ENCODE results near the gene QDPR. TPM values are rescaled to one million over a fixed set of nuclear protein-coding genes. Genes with fewer than 3 reads are reported as not detected.

QDPR gene
- total and polyA plus RNA-seq, 12 donors = 23.3 to 86.2 (median 45.8) TPM

GRCh38 chr4:17510582-17510981 is 1.3 kb downstream of the QDPR start:
- H3K36me3 ChIP-seq (replicated peaks in 1 of 2) = peaks cover 0 to 28% of the 10 kb centered on the region in 2 donors
- WGBS, 4 donors = 81 to 91% (median 85%) methylated on average over 3 of the region's 3 CpGs
- TF ChIP-seq CTCF (IDR thresholded peaks at IDR 0.05) (no peak), POLR2A (IDR thresholded peaks at IDR 0.05) (no peak)

GRCh38 chr4:17504081-17504480 is 7.8 kb downstream of the QDPR start:
- Histone ChIP-seq H3K4me1 (replicated peaks in 1 of 2) (no peaks in the 10 kb centered on the region), H3K27me3 (no peaks in the 10 kb centered on the region), H3K9me3 (replicated peaks in 1 of 3) (no peaks in the 10 kb centered on the region), H3K36me3 (replicated peaks in 1 of 2) (peaks cover 0 to 68% of the 10 kb centered on the region in 2 donors), H3K27ac (no peak overlapping the region), H3K4me3 (no peak overlapping the region)
- TF ChIP-seq POLR2A (IDR thresholded peaks at IDR 0.05) = no peak
- TF ChIP-seq CTCF (IDR thresholded peaks at IDR 0.05) = no peak
- 83 to 92% (median 89%) methylated on average over 7 of the region's 7 CpGs for WGBS, 4 donors
- intact Hi-C loops (cut with DNase I) = no loop called here
- DNase-seq = no peak

More at GRCh38 chr4:17510582-17510981, 1.3 kb downstream of the QDPR start:
- intact Hi-C loops (cut with DNase I) = no loop called here
- Histone ChIP-seq H3K4me3 (peak overlapping the region in 2 of 4 donors; percentile 81 to 88), H3K27me3 (no peaks in the 10 kb centered on the region), H3K4me1 (replicated peaks in 1 of 2) (peaks cover 9 to 18% of the 10 kb centered on the region in 2 donors), H3K27ac (peak overlapping the region in 3 of 5 donors; percentile 79 to 93 (median 91)), H3K9me3 (replicated peaks in 1 of 3) (no peaks in the 10 kb centered on the region)
- no peak for DNase-seq

GRCh38 chr4:17502756-17503155 is 9.1 kb downstream of the QDPR start:
- peaks cover 0 to 56% of the 10 kb centered on the region in 2 donors for H3K36me3 ChIP-seq (replicated peaks in 1 of 2)
- 92% methylated on average over 3 of the region's 3 CpGs for WGBS, 4 donors

GRCh38 chr4:17500574-17500973 is 11.3 kb downstream of the QDPR start:
- Histone ChIP-seq H3K27me3 (no peaks in the 10 kb centered on the region), H3K27ac (no peak overlapping the region), H3K4me1 (replicated peaks in 1 of 2) (peaks cover 7 to 16% of the 10 kb centered on the region in 2 donors), H3K4me3 (no peak overlapping the region), H3K36me3 (replicated peaks in 1 of 2) (peaks cover 0 to 41% of the 10 kb centered on the region in 2 donors), H3K9me3 (replicated peaks in 1 of 3) (no peaks in the 10 kb centered on the region)
- no peak for DNase-seq
- intact Hi-C loops (cut with DNase I) = no loop called here
- no peak for TF ChIP-seq CTCF (IDR thresholded peaks at IDR 0.05)
- no peak for TF ChIP-seq POLR2A (IDR thresholded peaks at IDR 0.05)

More at GRCh38 chr4:17502756-17503155, 9.1 kb downstream of the QDPR start:
- H3K4me1 ChIP-seq (replicated peaks in 1 of 2) = peaks cover 7 to 13% of the 10 kb centered on the region in 2 donors
- no peak for TF ChIP-seq POLR2A (IDR thresholded peaks at IDR 0.05)
- H3K27ac ChIP-seq = no peak overlapping the region
- H3K4me3 ChIP-seq = no peak overlapping the region
- DNase-seq = no peak
- H3K9me3 ChIP-seq (replicated peaks in 1 of 3) = no peaks in the 10 kb centered on the region
- intact Hi-C loops (cut with DNase I) = no loop called here
- H3K27me3 ChIP-seq = no peaks in the 10 kb centered on the region

- DNase-seq = peak; percentile 44 to 85 (median 78)
- WGBS, 4 donors = 54 to 80% (median 65%) methylated on average over 7 of the region's 7 CpGs
- peak overlapping the region in 4 of 5 donors; percentile 54 to 80 (median 69) for H3K27ac ChIP-seq
- intact Hi-C loops (cut with DNase I) = no loop called here
- no peaks in the 10 kb centered on the region for H3K27me3 ChIP-seq
- H3K9me3 ChIP-seq (replicated peaks in 1 of 3) = no peaks in the 10 kb centered on the region
- peaks cover 7 to 31% of the 10 kb centered on the region in 2 donors for H3K4me1 ChIP-seq (replicated peaks in 1 of 2)
- H3K36me3 ChIP-seq (replicated peaks in 1 of 2) = peaks cover 0 to 37% of the 10 kb centered on the region in 2 donors
- no peak overlapping the region for H3K4me3 ChIP-seq
- TF ChIP-seq POLR2A (IDR thresholded peaks at IDR 0.05) = no peak
- TF ChIP-seq CTCF (IDR thresholded peaks at IDR 0.05) = no peak
Observed at GRCh38 chr4:17497890-17498523, 13.9 kb downstream of the QDPR start.

Data from adrenal gland (tissue), 12 donors.